ENCODE data around the gene SLC41A2. TPM values are rescaled to one million over a fixed set of nuclear protein-coding genes. Genes with fewer than 3 reads are reported as not detected.

Gene SLC41A2
- total and polyA plus RNA-seq, 9 of the 15 experiments (the other 6 are each of a cell fraction or from before 2014, with no cell fraction given) = 0.01 to 0.89 (median 0.16) TPM; not detected in 1

DNA sequence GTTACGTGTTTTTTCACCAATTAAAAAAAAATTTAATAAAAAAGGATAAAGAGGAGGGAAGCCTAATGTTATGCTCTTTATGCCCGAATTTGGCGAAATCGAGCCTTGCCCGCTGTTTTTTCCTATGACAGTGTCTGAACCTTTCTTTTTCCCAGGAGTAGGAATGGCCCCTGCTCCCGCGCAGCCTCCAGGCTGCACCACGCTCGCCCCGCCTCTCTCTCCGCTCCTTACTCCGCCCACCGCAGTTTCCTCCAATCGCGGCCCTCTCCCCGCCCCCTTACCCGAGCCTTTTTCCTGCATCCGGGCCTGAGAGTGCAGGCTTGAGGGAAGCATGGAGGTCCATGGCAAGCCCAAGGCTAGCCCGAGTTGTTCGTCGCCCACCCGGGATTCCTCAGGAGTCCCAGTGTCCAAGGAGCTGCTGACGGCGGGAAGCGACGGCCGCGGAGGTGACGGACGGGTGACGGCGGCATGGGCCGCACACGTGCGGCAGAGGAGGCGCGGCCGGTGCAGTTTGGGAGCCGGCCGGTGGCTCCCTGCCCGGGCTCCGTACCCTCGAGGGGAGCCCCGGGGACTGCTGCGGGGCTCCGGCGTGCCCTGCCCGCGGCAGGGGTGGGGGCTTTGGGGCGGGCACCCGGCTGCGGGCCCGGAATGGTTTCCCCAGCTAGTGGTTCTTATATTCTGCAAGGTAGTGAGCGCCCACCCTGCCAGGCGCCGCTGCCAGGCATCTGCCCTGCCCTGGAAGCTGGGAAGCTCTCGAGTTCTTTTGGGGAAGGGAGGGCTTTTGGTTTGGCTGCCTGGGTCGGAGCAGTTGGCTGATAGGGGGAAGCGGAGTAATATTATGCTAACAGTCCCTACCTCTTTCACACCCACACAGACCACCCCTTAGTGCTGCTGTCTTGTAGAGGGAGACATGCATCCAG is 28.2 kb upstream of the SLC41A2 start, which contains the start of gene NOPCHAP1 (continued):
- no peak for TF ChIP-seq ZNF165 (CRISPR knock-in tag; IDR thresholded peaks at IDR 0.05; ENCODE audit: borderline replicate concordance)
- TF ChIP-seq CBX1 (IDR thresholded peaks at IDR 0.05; ENCODE audit: low read depth) = peak; percentile 71; the same call in 1 of the 2 replicates
- TF ChIP-seq CCNT2 (IDR thresholded peaks at IDR 0.05; ENCODE audit: borderline replicate concordance, extremely low read depth, insufficient read length, low read depth, low read length) = peak; percentile 25
- TF ChIP-seq, protein P1, sequence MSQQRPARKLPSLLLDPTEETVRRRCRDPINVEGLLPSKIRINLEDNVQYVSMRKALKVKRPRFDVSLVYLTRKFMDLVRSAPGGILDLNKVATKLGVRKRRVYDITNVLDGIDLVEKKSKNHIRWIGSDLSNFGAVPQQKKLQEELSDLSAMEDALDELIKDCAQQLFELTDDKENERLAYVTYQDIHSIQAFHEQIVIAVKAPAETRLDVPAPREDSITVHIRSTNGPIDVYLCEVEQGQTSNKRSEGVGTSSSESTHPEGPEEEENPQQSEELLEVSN (IDR thresholded peaks at IDR 0.05; ENCODE audit: borderline replicate concordance in 1 of 2, extremely low read depth in 1 of 2, insufficient read depth in 1 of 2, insufficient read length in 1 of 2, low read depth in 1 of 2, low read length in 1 of 2, poor library complexity in 1 of 2, severe bottlenecking in 1 of 2) = peak; percentile 41 to 62
- TF ChIP-seq HIVEP1 (CRISPR knock-in tag; IDR thresholded peaks at IDR 0.05) = no peak
- TF ChIP-seq KDM5B (IDR thresholded peaks at IDR 0.05; ENCODE audit: insufficient replicate concordance, low read depth, low read length) = peak; percentile 92

DNA sequence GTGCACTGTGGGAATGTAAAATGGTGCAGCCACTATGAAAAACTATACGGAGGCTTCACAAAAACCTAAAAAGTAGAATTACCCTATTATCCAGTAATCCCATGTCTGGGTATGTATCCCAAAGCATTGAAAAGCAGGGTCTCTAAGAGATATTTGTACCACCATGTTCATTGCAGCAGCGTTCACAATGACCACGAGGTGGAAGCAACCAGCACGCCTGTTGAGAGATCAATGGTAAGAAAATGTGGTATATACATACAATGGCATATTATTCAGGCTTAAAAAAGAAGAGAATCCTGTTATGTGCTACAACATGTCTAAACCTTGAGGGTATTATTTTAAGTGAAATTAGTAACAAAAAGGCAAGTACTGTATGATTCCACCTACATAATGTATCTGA is 27.1 kb upstream of the SLC41A2 start:
- no TSS peak for BruUV-seq (replicated peaks)
- ATAC-seq (peak; percentile 51), FAIRE-seq (peak; percentile 78), DNase-seq (ENCODE audit: extremely low read depth in 1 of 4, low spot score in 3 of 4) (peak in 3 of 4 experiments; percentile 17 to 37 (median 19))
- Histone ChIP-seq H3K4me3 (no peak overlapping the region), H3K79me2 (ENCODE audit: control insufficient read depth, insufficient read depth, low read length) (peaks cover 35% of the 10 kb centered on the region), H3K27me3 (ENCODE audit: control insufficient read depth in 2 of 2, insufficient read depth in 2 of 2, low read length in 2 of 2) (no peaks in the 10 kb centered on the region), H3K4me2 (ENCODE audit: insufficient read depth, low read length) (peak overlapping the region; percentile 92), H3K4me1 (replicated peaks in 1 of 2; ENCODE audit: control insufficient read depth in 2 of 2, insufficient read depth in 2 of 2, low read length in 2 of 2) (peaks cover 0 to 10% of the 10 kb centered on the region in 2 experiments; a peak in 2 of 5 replicates), H3K9me1 (ENCODE audit: control insufficient read depth, insufficient read depth, low read length) (no peaks in the 10 kb centered on the region), H3K27ac (ENCODE audit: extremely low read depth, low read depth, low read length) (no peak overlapping the region), H4K20me1 (replicated peaks; ENCODE audit: control insufficient read depth, insufficient read depth, low read length) (no peaks in the 10 kb centered on the region), H3K9ac (ENCODE audit: insufficient read depth in 1 of 2, low read depth in 2 of 2, low read length in 2 of 2) (no peak overlapping the region), H3K9me3 (replicated peaks; ENCODE audit: control insufficient read depth, insufficient read depth, low read depth, low read length) (no peaks in the 10 kb centered on the region), H3K36me3 (ENCODE audit: control insufficient read depth, insufficient read depth, low read length) (peaks cover 23% of the 10 kb centered on the region; the same call in 2 of the 3 replicates), H2AFZ (ENCODE audit: low read depth, low read length) (peak overlapping the region; percentile 96)
- 48% methylated on average over 4 of the region's 4 CpGs for WGBS (ENCODE audit: insufficient coverage, low coverage, missing lambda C conversion rate)
- ChIA-PET POLR2A (no interaction called here), CTCF (ENCODE audit: low intra/inter-chr PET ratio) (interaction anchor here (1.6 kb wide), 1 partner anchor 66 kb away, joined by 3 read pairs; no protein-coding TSS in a partner anchor)
- in situ Hi-C loops (cut with MboI) (no loop called here), intact Hi-C loops (cut with micrococcal nuclease) (loop anchor here (2.0 to 5.0 kb wide), 3 partner anchors 67 to 398 kb away; no protein-coding TSS in a partner anchor)
- TF ChIP-seq, protein P2, sequence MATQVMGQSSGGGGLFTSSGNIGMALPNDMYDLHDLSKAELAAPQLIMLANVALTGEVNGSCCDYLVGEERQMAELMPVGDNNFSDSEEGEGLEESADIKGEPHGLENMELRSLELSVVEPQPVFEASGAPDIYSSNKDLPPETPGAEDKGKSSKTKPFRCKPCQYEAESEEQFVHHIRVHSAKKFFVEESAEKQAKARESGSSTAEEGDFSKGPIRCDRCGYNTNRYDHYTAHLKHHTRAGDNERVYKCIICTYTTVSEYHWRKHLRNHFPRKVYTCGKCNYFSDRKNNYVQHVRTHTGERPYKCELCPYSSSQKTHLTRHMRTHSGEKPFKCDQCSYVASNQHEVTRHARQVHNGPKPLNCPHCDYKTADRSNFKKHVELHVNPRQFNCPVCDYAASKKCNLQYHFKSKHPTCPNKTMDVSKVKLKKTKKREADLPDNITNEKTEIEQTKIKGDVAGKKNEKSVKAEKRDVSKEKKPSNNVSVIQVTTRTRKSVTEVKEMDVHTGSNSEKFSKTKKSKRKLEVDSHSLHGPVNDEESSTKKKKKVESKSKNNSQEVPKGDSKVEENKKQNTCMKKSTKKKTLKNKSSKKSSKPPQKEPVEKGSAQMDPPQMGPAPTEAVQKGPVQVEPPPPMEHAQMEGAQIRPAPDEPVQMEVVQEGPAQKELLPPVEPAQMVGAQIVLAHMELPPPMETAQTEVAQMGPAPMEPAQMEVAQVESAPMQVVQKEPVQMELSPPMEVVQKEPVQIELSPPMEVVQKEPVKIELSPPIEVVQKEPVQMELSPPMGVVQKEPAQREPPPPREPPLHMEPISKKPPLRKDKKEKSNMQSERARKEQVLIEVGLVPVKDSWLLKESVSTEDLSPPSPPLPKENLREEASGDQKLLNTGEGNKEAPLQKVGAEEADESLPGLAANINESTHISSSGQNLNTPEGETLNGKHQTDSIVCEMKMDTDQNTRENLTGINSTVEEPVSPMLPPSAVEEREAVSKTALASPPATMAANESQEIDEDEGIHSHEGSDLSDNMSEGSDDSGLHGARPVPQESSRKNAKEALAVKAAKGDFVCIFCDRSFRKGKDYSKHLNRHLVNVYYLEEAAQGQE (IDR thresholded peaks at IDR 0.05; ENCODE audit: borderline replicate concordance) = peak; percentile 18; the same call in 1 of the 2 replicates
- TF ChIP-seq, protein P2 (CRISPR knock-in tag; IDR thresholded peaks at IDR 0.05; ENCODE audit: low read depth) = no peak
- peak; percentile 40 for TF ChIP-seq ZNF146 (CRISPR knock-in tag; IDR thresholded peaks at IDR 0.05; ENCODE audit: unreplicated experiment)

Data from K562 (cell line).